K562 (cell line): ENCODE data around the gene TMEM150A. TPM values are rescaled to one million over a fixed set of nuclear protein-coding genes. Genes with fewer than 3 reads are reported as not detected.

ENCODE experiments used
- ATAC-seq: fragments of 200-7000 bp; cut with Tn5 transposase; 3 replicates; pipeline ENCODE4 v1.9.1; 2020; ENCODE audit warnings: moderate library complexity
- BruUV-seq: library from RNA; stranded (reverse); fragments of 400-500 nt; replicated peaks from 2 replicates; lab custom pipeline; 2021; lab: Mats Ljungman, UMichigan
- CTCF ChIA-PET: fragments of 300-600 bp; formaldehyde crosslinking; extraction: SDS; loops from one replicate; lab custom pipeline; 2021; ENCODE audit warnings: low intra/inter-chr PET ratio; lab: Yijun Ruan, JAX
- POLR2A ChIA-PET: fragments of 300-600, 350-650 bp; sonication (Branson Sonifier 250); formaldehyde crosslinking; extraction: SDS; loops from one replicate; lab custom pipeline; 2021; ENCODE audit warnings: antibody characterized with exemption, inconsistent platforms; lab: Yijun Ruan, JAX
- DNase-seq, 4 experiments: peaks; one replicate each; pipeline versions ENCODE4 v3.0.0 to v3.0.0-alpha.2; 2011 to 2018; ENCODE audit warnings: low spot score in 3 of 4, mixed read lengths in 3 of 4; ENCODE audit errors: extremely low read depth in 1 of 4
- FAIRE-seq: peaks from 2 replicates; lab custom pipeline; 2011; peaks lifted over from hg19 to GRCh38; lab: Jason Lieb, UNC
- H2AFZ ChIP-seq: 2 replicates; pipeline ENCODE4 v1.6.0; 2011; ENCODE audit warnings: low read depth, low read length, control low read depth, inconsistent platforms
- H3K27ac ChIP-seq: fragments of 200-600 bp; 3 replicates; pipeline ENCODE4 v1.8.0; 2011; ENCODE audit warnings: low read depth, mild to moderate bottlenecking, control low read depth, inconsistent platforms, low read length, moderate library complexity, mixed read lengths; ENCODE audit errors: extremely low read depth
- H3K27me3 ChIP-seq, 2 experiments: fragments of 300-600 bp in 1 of 2; 2 replicates in 1 of 2; 3 replicates in 1 of 2; pipeline versions ENCODE4 v1.6.0 to v1.8.0; 2011; ENCODE audit warnings: inconsistent platforms in 2 of 2, low read length in 2 of 2, mild to moderate bottlenecking in 1 of 2, mixed read lengths in 1 of 2, moderate library complexity in 1 of 2; ENCODE audit not compliant: control insufficient read depth in 2 of 2, insufficient read depth in 2 of 2
- H3K36me3 ChIP-seq: fragments of 300-600 bp; 3 replicates; pipeline ENCODE4 v1.8.0; 2011; ENCODE audit warnings: mild to moderate bottlenecking, low read length, inconsistent platforms; ENCODE audit not compliant: control insufficient read depth, insufficient read depth
- H3K4me1 ChIP-seq, 2 experiments: fragments of 200-600 bp in 1 of 2; replicated peaks in 1 of 2; 2 replicates in 1 of 2; 3 replicates in 1 of 2; pipeline versions ENCODE4 v1.5.1 to v1.8.0; 2011; ENCODE audit warnings: inconsistent platforms in 2 of 2, low read length in 2 of 2, mild to moderate bottlenecking in 1 of 2, mixed read lengths in 1 of 2, moderate library complexity in 1 of 2; ENCODE audit not compliant: control insufficient read depth in 2 of 2, insufficient read depth in 2 of 2
- H3K4me2 ChIP-seq: 2 replicates; pipeline ENCODE4 v1.6.1; 2011; ENCODE audit warnings: low read length, control low read depth, inconsistent platforms, mixed read lengths; ENCODE audit not compliant: insufficient read depth
- H3K4me3 ChIP-seq: fragments of 200-600 bp; sonication (generic), shearing (Covaris generic); 2 replicates; pipeline ENCODE4 v1.5.1; 2016; ENCODE audit warnings: control low read depth, inconsistent platforms
- H3K79me2 ChIP-seq: fragments of 200-600 bp; 3 replicates; pipeline ENCODE4 v1.8.0; 2011; ENCODE audit warnings: low read length, inconsistent platforms; ENCODE audit not compliant: control insufficient read depth, insufficient read depth
- H3K9ac ChIP-seq, 2 experiments: 2 replicates each; pipeline versions ENCODE4 v1.6.0 to v1.6.1; 2011; ENCODE audit warnings: low read depth in 2 of 2, low read length in 2 of 2, control low read depth in 1 of 2, inconsistent platforms in 1 of 2, mild to moderate bottlenecking in 1 of 2, mixed read lengths in 1 of 2; ENCODE audit not compliant: insufficient read depth in 1 of 2
- H3K9me1 ChIP-seq: one replicate; pipeline ENCODE4 v1.6.0; 2011; ENCODE audit warnings: inconsistent platforms, mild to moderate bottlenecking, low read length, moderate library complexity; ENCODE audit not compliant: control insufficient read depth, insufficient read depth
- H3K9me3 ChIP-seq: replicated peaks from 2 replicates; pipeline ENCODE4 v1.5.1; 2011; ENCODE audit warnings: low read depth, low read length, inconsistent platforms; ENCODE audit not compliant: control insufficient read depth, insufficient read depth
- H4K20me1 ChIP-seq: replicated peaks from 2 replicates; pipeline ENCODE4 v1.6.1; 2011; ENCODE audit warnings: low read length, inconsistent platforms, mixed read lengths; ENCODE audit not compliant: control insufficient read depth, insufficient read depth
- COPS2 ChIP-seq: fragments of 450-650 bp; conservative IDR thresholded peaks from 2 replicates; pipeline ENCODE4 v1.6.1; 2016; ENCODE audit warnings: mild to moderate bottlenecking, moderate library complexity
- DIDO1 ChIP-seq: fragments of 450-650 bp; IDR thresholded peaks from 2 replicates; pipeline ENCODE4 v1.6.1; 2016; ENCODE audit warnings: low read depth, missing biosample characterization, missing genetic modification characterization
- NCOA2 ChIP-seq, 2 experiments: fragments of 450-650 bp; IDR thresholded peaks; 2 replicates each; pipeline ENCODE4 v1.6.1; 2018; ENCODE audit warnings: mild to moderate bottlenecking in 2 of 2, moderate library complexity in 1 of 2; ENCODE audit not compliant: partially characterized antibody in 2 of 2
- NCOA4 ChIP-seq: fragments of 450-650 bp; IDR thresholded peaks from 2 replicates; pipeline ENCODE4 v1.6.1; 2018; ENCODE audit warnings: mild to moderate bottlenecking; ENCODE audit not compliant: partially characterized antibody
- SMARCB1 ChIP-seq: IDR thresholded peaks from 2 replicates; pipeline ENCODE4 v1.6.1; 2011; ENCODE audit warnings: improper control_type of control experiment, low read depth; ENCODE audit not compliant: insufficient read length
- ZFP30 ChIP-seq: fragments of 250-450 bp; sonication (Bioruptor Pico); IDR thresholded peaks from 2 replicates; pipeline ENCODE4 v1.8.0; 2022; ENCODE audit warnings: moderate library complexity, mild to moderate bottlenecking, inconsistent platforms, borderline replicate concordance
- ZNF146 ChIP-seq: IDR thresholded peaks from one replicate; pipeline ENCODE4 v1.6.1; 2018; ENCODE audit warnings: missing compliant biosample characterization; ENCODE audit not compliant: unreplicated experiment
- ZNF165 ChIP-seq: fragments of 250-450 bp; sonication (Bioruptor Pico); IDR thresholded peaks from 2 replicates; pipeline ENCODE4 v1.4.0; 2020; ENCODE audit warnings: borderline replicate concordance
- ZNF3 ChIP-seq: fragments of 250-450 bp; sonication (Bioruptor Pico); IDR thresholded peaks from 2 replicates; pipeline ENCODE4 v1.5.0; 2021; ENCODE audit warnings: mild to moderate bottlenecking, moderate library complexity
- WGBS: fragments of 100-300 bp; shearing (Covaris generic); methylation state at CpG from one replicate; pipeline ENCODE4 v1.1.6; 2016; ENCODE audit warnings: low coverage, mixed read lengths; ENCODE audit not compliant: insufficient coverage; ENCODE audit errors: missing lambda C conversion rate; 5-methylcytosine and 5-hydroxymethylcytosine counted together
- in situ Hi-C: fragments of 300-500 bp; cut with MboI; formaldehyde crosslinking; loops from 4 replicates; pipeline ENCODE4 v1.15.0; 2018; ENCODE audit warnings: inconsistent platforms, mixed read lengths
- intact Hi-C: fragments of 100-400 bp; cut with micrococcal nuclease; formaldehyde crosslinking; loops from 2 replicates; pipeline ENCODE4 v1.14.2; 2022
- polyA plus RNA-seq, 8 experiments: library from polyadenylated mRNA; depleted of rRNA in 4 of 8; stranded (reverse) in 5 of 8; unstranded in 3 of 8; fragments of >200 nt; fragmentation: Nextera tagmentation in 2 of 8; fragmentation: Illumina TruSeq in 1 of 8; extraction: Ambion mirVana in 2 of 8; extraction: Trizol in 1 of 8; gene quantifications; 2 replicates each; pipeline versions ENCODE4 v1.2.1 to v1.2.3, GENCODE V29; 2011 to 2014; ENCODE audit warnings: inconsistent platforms in 1 of 8, missing spikeins in 1 of 8
- total RNA-seq, 7 experiments: library from RNA; depleted of rRNA in 6 of 7; stranded (reverse); fragments of >200 nt in 6 of 7; fragmentation: Illumina TruSeq in 2 of 7; extraction: Trizol in 2 of 7; gene quantifications; 2 replicates each; pipeline versions ENCODE4 v1.2.1 to v1.2.3, GENCODE V29; 2011 to 2021; ENCODE audit warnings: low replicate concordance in 1 of 7
- TF ChIP-seq, protein P1 (sequence below): sonication (generic); formaldehyde crosslinking; IDR thresholded peaks from 2 replicates; pipeline ENCODE4 v1.8.1; 2023; ENCODE audit warnings: mild to moderate bottlenecking, missing genetic modification reagents
- TF ChIP-seq, protein P2 (sequence below): fragments of 450-650 bp; IDR thresholded peaks from 2 replicates; pipeline ENCODE4 v1.7.1; 2018; ENCODE audit warnings: mild to moderate bottlenecking, low read depth; ENCODE audit not compliant: partially characterized antibody
- TF ChIP-seq, protein P3 (sequence below): fragments of 250-450 bp; sonication (Bioruptor Pico); IDR thresholded peaks from 2 replicates; pipeline ENCODE4 v1.4.0; 2020
- TF ChIP-seq, protein P4 (sequence below): fragments of 250-450 bp; sonication (Bioruptor Pico); IDR thresholded peaks from 2 replicates; pipeline ENCODE4 v1.8.0; 2021; ENCODE audit warnings: moderate library complexity, mild to moderate bottlenecking, inconsistent platforms

The TMEM150A gene
- total and polyA plus RNA-seq, 9 of the 15 experiments (the other 6 are each of a cell fraction or from before 2014, with no cell fraction given) = 3.9 to 17.1 (median 8.4) TPM

DNA sequence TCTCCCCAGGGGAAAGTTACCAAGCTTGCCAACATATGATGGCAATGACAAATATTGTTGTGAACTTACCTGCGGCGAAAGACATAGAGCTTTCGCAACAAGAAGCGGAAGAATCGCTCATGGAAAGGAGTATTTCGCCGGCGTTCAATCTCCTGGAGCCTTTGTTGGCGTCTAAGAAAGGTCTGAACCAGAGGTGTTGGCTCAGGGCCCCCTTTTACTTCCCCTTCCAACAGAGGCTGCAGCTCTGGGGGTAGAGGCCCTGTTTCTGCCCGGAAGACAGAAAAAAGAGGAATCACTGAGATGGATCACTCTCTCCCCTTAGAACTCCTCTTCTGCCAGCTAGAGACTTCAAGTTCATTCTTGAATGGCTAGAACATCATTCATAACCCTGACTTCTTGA is 52.0 kb downstream of the TMEM150A start (continued):
- TF ChIP-seq COPS2 (no peak), SMARCB1 (no peak)

DNA sequence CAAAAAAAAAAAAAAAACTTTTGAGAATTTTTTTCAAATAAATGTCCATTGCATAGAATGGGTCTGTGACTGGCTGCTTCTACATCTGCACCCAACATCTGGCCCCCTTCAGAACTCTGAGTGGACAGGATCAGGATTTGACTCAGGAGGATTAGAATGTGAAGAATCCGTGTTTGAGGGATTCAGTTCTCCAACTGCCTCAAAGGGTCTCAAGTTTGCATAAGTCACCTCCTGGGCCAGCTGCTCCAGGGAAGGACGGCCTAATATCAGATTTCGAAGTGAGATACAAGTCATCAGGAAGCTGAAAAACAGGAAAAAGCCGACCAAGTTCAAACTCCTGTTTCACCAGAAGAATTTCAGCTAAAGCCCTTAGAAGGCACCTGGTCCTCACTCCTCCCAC is 52.7 kb downstream of the TMEM150A start:
- ATAC-seq (no peak), DNase-seq (no peak), FAIRE-seq (no peak)
- no peaks in the 10 kb centered on the region for H3K27me3 ChIP-seq
- no peak overlapping the region for H3K4me3 ChIP-seq
- in situ Hi-C loops (no loop called here), intact Hi-C loops (loop anchor here (5.0 kb wide), 1 partner anchor 223 kb away; the partner anchor contains the start of gene TGOLN2)
- H4K20me1 ChIP-seq = peaks cover 6% of the 10 kb centered on the region
- 63% methylated on average over 4 of the region's 4 CpGs for WGBS
- H3K9ac ChIP-seq = no peak overlapping the region; a peak in 1 of 4 replicates
- H2AFZ ChIP-seq = no peak overlapping the region
- peaks cover 69% of the 10 kb centered on the region for H3K36me3 ChIP-seq
- H3K9me3 ChIP-seq = no peaks in the 10 kb centered on the region
- no peak overlapping the region for H3K4me2 ChIP-seq
- BruUV-seq = no TSS peak
- H3K79me2 ChIP-seq = no peaks in the 10 kb centered on the region
- no peaks in the 10 kb centered on the region; a peak in 1 of 5 replicates for H3K4me1 ChIP-seq
- no peak overlapping the region for H3K27ac ChIP-seq
- POLR2A ChIA-PET = interaction anchor here (0.8 to 24.3 kb wide), 10 partner anchors 5 to 195 kb away, joined by 3 to 1576 read pairs (median 7); partner anchors contain the start of genes C2orf68, CAPG, ELMOD3 and GGCX
- no peaks in the 10 kb centered on the region for H3K9me1 ChIP-seq
- CTCF ChIA-PET = interaction anchor here (4.5 kb wide), 1 partner anchor 129 kb away, joined by 63 read pairs; no protein-coding TSS in a partner anchor
- no peak for TF ChIP-seq NCOA4
- TF ChIP-seq, protein P1, sequence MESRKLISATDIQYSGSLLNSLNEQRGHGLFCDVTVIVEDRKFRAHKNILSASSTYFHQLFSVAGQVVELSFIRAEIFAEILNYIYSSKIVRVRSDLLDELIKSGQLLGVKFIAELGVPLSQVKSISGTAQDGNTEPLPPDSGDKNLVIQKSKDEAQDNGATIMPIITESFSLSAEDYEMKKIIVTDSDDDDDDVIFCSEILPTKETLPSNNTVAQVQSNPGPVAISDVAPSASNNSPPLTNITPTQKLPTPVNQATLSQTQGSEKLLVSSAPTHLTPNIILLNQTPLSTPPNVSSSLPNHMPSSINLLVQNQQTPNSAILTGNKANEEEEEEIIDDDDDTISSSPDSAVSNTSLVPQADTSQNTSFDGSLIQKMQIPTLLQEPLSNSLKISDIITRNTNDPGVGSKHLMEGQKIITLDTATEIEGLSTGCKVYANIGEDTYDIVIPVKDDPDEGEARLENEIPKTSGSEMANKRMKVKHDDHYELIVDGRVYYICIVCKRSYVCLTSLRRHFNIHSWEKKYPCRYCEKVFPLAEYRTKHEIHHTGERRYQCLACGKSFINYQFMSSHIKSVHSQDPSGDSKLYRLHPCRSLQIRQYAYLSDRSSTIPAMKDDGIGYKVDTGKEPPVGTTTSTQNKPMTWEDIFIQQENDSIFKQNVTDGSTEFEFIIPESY = no peak
- TF ChIP-seq, protein P2, sequence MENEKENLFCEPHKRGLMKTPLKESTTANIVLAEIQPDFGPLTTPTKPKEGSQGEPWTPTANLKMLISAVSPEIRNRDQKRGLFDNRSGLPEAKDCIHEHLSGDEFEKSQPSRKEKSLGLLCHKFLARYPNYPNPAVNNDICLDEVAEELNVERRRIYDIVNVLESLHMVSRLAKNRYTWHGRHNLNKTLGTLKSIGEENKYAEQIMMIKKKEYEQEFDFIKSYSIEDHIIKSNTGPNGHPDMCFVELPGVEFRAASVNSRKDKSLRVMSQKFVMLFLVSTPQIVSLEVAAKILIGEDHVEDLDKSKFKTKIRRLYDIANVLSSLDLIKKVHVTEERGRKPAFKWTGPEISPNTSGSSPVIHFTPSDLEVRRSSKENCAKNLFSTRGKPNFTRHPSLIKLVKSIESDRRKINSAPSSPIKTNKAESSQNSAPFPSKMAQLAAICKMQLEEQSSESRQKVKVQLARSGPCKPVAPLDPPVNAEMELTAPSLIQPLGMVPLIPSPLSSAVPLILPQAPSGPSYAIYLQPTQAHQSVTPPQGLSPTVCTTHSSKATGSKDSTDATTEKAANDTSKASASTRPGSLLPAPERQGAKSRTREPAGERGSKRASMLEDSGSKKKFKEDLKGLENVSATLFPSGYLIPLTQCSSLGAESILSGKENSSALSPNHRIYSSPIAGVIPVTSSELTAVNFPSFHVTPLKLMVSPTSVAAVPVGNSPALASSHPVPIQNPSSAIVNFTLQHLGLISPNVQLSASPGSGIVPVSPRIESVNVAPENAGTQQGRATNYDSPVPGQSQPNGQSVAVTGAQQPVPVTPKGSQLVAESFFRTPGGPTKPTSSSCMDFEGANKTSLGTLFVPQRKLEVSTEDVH = no peak
- TF ChIP-seq ZFP30 = no peak
- TF ChIP-seq ZNF165 (CRISPR knock-in tag) = no peak
- TF ChIP-seq, protein P3, sequence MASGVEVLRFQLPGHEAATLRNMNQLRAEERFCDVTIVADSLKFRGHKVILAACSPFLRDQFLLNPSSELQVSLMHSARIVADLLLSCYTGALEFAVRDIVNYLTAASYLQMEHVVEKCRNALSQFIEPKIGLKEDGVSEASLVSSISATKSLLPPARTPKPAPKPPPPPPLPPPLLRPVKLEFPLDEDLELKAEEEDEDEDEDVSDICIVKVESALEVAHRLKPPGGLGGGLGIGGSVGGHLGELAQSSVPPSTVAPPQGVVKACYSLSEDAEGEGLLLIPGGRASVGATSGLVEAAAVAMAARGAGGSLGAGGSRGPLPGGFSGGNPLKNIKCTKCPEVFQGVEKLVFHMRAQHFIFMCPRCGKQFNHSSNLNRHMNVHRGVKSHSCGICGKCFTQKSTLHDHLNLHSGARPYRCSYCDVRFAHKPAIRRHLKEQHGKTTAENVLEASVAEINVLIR (CRISPR knock-in tag) = no peak
- TF ChIP-seq, protein P4, sequence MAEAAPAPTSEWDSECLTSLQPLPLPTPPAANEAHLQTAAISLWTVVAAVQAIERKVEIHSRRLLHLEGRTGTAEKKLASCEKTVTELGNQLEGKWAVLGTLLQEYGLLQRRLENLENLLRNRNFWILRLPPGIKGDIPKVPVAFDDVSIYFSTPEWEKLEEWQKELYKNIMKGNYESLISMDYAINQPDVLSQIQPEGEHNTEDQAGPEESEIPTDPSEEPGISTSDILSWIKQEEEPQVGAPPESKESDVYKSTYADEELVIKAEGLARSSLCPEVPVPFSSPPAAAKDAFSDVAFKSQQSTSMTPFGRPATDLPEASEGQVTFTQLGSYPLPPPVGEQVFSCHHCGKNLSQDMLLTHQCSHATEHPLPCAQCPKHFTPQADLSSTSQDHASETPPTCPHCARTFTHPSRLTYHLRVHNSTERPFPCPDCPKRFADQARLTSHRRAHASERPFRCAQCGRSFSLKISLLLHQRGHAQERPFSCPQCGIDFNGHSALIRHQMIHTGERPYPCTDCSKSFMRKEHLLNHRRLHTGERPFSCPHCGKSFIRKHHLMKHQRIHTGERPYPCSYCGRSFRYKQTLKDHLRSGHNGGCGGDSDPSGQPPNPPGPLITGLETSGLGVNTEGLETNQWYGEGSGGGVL (CRISPR knock-in tag) = no peak
- no peak for TF ChIP-seq ZNF3 (CRISPR knock-in tag)
- TF ChIP-seq ZNF146 (CRISPR knock-in tag) = no peak
- TF ChIP-seq DIDO1 = no peak
- no peak for TF ChIP-seq NCOA2 (IDR thresholded peaks at IDR 0.05; ENCODE audit: partially characterized antibody in 2 of 2)
